ENCODE results near the gene PDE6C. TPM values are rescaled to one million over a fixed set of nuclear protein-coding genes. Genes with fewer than 3 reads are reported as not detected.

PDE6C gene
- total and polyA plus RNA-seq, 2 of the 4 experiments (the other 2 are of a cell fraction) = not detected

DNA sequence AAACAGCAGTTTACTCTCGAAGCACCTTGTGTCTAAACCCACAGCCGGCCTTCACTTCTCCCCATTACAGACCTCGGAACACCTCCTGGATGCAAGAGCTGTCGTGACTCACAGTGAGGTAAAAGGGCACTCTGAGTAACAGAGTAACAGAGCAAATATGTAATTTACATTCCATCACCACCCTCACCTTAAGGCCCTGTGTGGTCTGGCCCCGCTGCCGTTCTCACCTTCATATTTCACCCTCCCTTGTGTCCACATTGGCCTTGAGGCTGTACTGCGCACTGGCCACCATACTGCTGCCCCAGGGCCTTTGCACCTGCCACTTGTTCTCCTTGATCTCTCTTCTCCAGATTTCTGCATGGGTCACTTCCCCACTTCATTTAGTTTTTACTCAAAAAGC, 33.2 kb upstream of the PDE6C start:
- Histone ChIP-seq H3K4me1 (ENCODE audit: control insufficient read depth, insufficient read depth, low read length) (no peaks in the 10 kb centered on the region), H2BK15ac (ENCODE audit: low read depth, low read length) (no peak overlapping the region), H2AK5ac (ENCODE audit: low read depth, low read length) (no peak overlapping the region), H3K36me3 (ENCODE audit: control insufficient read depth, insufficient read depth, low read length) (no peaks in the 10 kb centered on the region), H3K9ac (ENCODE audit: low read depth, low read length) (no peak overlapping the region), H3K14ac (replicated peaks; ENCODE audit: low read depth, low read length) (no peak overlapping the region), H3K27ac (ENCODE audit: insufficient read depth, low read length) (no peak overlapping the region), H2AK9ac (replicated peaks; ENCODE audit: low read depth, low read length, poor library complexity) (no peak overlapping the region), H2BK20ac (ENCODE audit: low read depth, low read length) (no peak overlapping the region), H3K9me3 (ENCODE audit: control insufficient read depth, insufficient read depth, low read length) (peaks cover 4% of the 10 kb centered on the region), H3K79me1 (ENCODE audit: low read depth in 1 of 2, low read length in 2 of 2) (no peaks in the 10 kb centered on the region), H4K20me1 (ENCODE audit: insufficient read depth, low read length) (no peaks in the 10 kb centered on the region), H3K4ac (ENCODE audit: low read depth, low read length) (no peak overlapping the region), H3K9me1 (ENCODE audit: insufficient read depth, low read length) (no peaks in the 10 kb centered on the region), H3K56ac (ENCODE audit: extremely low read depth, insufficient read depth, low read length) (no peak overlapping the region), H3K23ac (ENCODE audit: low read depth, low read length) (no peak overlapping the region), H3K4me3 (ENCODE audit: insufficient read depth, low read depth, low read length) (no peak overlapping the region), H4K91ac (ENCODE audit: insufficient read depth, low read depth, low read length) (no peak overlapping the region), H4K5ac (ENCODE audit: low read depth, low read length) (no peak overlapping the region), H3K27me3 (ENCODE audit: control insufficient read depth, insufficient read depth, low read length) (peaks cover 26% of the 10 kb centered on the region), H3K4me2 (ENCODE audit: low read depth, low read length) (no peak overlapping the region), H3K18ac (ENCODE audit: low read depth, low read length) (no peak overlapping the region), H2BK5ac (ENCODE audit: low read depth, low read length, poor library complexity, severe bottlenecking) (no peak overlapping the region), H4K8ac (ENCODE audit: low read depth in 2 of 2, low read length in 2 of 2) (no peak overlapping the region), H2AFZ (replicated peaks; ENCODE audit: low read length, poor library complexity) (no peak overlapping the region), H2BK120ac (ENCODE audit: low read depth, low read length) (no peak overlapping the region)
- in situ Hi-C loops (cut with MboI; ENCODE audit: low sequenced_read_pairs) = no loop called here
- WGBS, 2 experiments (ENCODE audit: extremely low coverage in 2 of 2, insufficient read length in 1 of 2) = 59% methylated on average over 3 of the region's 7 CpGs; no CpG with 5 or more reads in 1 of the 2 experiments
- no TSS peak for BruUV-seq (replicated peaks)
- no peak for ATAC-seq (ENCODE audit: low read depth)
- dilution Hi-C loops (cut with HindIII; ENCODE audit: low sequenced_read_pairs, unreplicated experiment) = no loop called here
- intact Hi-C loops (cut with micrococcal nuclease) = no loop called here
- CTCF ChIA-PET = no interaction called here
- DNase-seq = peak; percentile 22
- POLR2A ChIA-PET (ENCODE audit: unreplicated experiment) = no interaction called here
- TF ChIP-seq ELK1 (IDR thresholded peaks at IDR 0.05; ENCODE audit: borderline replicate concordance, low read depth, low read length) = no peak
- no peak for TF ChIP-seq RCOR1 (IDR thresholded peaks at IDR 0.05; ENCODE audit: insufficient replicate concordance, low read length)
- TF ChIP-seq USF2 (IDR thresholded peaks at IDR 0.05; ENCODE audit: low read depth, low read length) = no peak
- TF ChIP-seq CEBPB (IDR thresholded peaks at IDR 0.05; ENCODE audit: low read depth, low read length) = no peak
- TF ChIP-seq RAD21 (IDR thresholded peaks at IDR 0.05; ENCODE audit: low read length) = no peak
- TF ChIP-seq MXI1 (IDR thresholded peaks at IDR 0.05; ENCODE audit: borderline replicate concordance, low read depth, low read length) = no peak
- TF ChIP-seq POLR2A (IDR thresholded peaks at IDR 0.05; ENCODE audit: low read depth, low read length) = no peak
- TF ChIP-seq, protein P1, sequence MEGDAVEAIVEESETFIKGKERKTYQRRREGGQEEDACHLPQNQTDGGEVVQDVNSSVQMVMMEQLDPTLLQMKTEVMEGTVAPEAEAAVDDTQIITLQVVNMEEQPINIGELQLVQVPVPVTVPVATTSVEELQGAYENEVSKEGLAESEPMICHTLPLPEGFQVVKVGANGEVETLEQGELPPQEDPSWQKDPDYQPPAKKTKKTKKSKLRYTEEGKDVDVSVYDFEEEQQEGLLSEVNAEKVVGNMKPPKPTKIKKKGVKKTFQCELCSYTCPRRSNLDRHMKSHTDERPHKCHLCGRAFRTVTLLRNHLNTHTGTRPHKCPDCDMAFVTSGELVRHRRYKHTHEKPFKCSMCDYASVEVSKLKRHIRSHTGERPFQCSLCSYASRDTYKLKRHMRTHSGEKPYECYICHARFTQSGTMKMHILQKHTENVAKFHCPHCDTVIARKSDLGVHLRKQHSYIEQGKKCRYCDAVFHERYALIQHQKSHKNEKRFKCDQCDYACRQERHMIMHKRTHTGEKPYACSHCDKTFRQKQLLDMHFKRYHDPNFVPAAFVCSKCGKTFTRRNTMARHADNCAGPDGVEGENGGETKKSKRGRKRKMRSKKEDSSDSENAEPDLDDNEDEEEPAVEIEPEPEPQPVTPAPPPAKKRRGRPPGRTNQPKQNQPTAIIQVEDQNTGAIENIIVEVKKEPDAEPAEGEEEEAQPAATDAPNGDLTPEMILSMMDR (conservative IDR thresholded peaks at IDR 0.05; ENCODE audit: low read depth, low read length) = no peak
- no peak for TF ChIP-seq SMC3 (IDR thresholded peaks at IDR 0.05; ENCODE audit: low read depth, low read length)
- no peak for TF ChIP-seq CHD1 (IDR thresholded peaks at IDR 0.05; ENCODE audit: low read depth, low read length)
- TF ChIP-seq MAZ (IDR thresholded peaks at IDR 0.05; ENCODE audit: borderline replicate concordance, low read depth, low read length) = no peak
- no peak for TF ChIP-seq NFE2L2 (IDR thresholded peaks at IDR 0.05; ENCODE audit: low read depth, low read length)
- no peak for TF ChIP-seq FOS (IDR thresholded peaks at IDR 0.05; ENCODE audit: low read depth, low read length)
- no peak for TF ChIP-seq RFX5 (IDR thresholded peaks at IDR 0.05; ENCODE audit: low read depth, low read length)
- TF ChIP-seq MAFK (IDR thresholded peaks at IDR 0.05; ENCODE audit: low read depth, low read length) = no peak
- no peak for TF ChIP-seq BHLHE40 (IDR thresholded peaks at IDR 0.05; ENCODE audit: low read depth, low read length)
